Tongue (tissue), 2 donors: ENCODE data around the gene CT45A9. TPM values are rescaled to one million over a fixed set of nuclear protein-coding genes. Genes with fewer than 3 reads are reported as not detected.
"Not testable (repeated sequence)": the region's sequence is repeated elsewhere in the genome, so short reads cannot be mapped to it uniquely, and the experiment has no call there.

Source experiments
- DNase-seq: peaks from one replicate; pipeline ENCODE4 v3.0.0-alpha.2; 2015
- total RNA-seq: library from RNA; depleted of rRNA; stranded (reverse); fragments of >200 nt; gene quantifications from one replicate; pipeline ENCODE4 v1.2.3, GENCODE V29; 2014

The CT45A9 gene
- total RNA-seq, result not detected

- DNase-seq, result not testable (repeated sequence)
Measured at GRCh38 chrX:135871712-135872111, at the start of gene CT45A9. CT45A9 (minus strand) TSS chrX:135871812; CDS start chrX:135868061, 3,751 bp downstream.

- not testable (repeated sequence) for DNase-seq
Measured at GRCh38 chrX:135920516-135920915, 48.9 kb upstream of the CT45A9 start.

- DNase-seq, result no peak
Measured at GRCh38 chrX:135914404-135914803, 42.8 kb upstream of the CT45A9 start.

GRCh38 chrX:135910251-135910650, 38.6 kb upstream of the CT45A9 start:
- DNase-seq, result peak; percentile 1

- no peak for DNase-seq
Measured at GRCh38 chrX:135893294-135893817, 21.7 kb upstream of the CT45A9 start, which contains the start of the genes CT45A10 and SAGE1. CT45A10 (minus strand) TSS chrX:135893444; CDS start chrX:135885344, 8,100 bp downstream. SAGE1 (plus strand) TSS chrX:135893716; CDS start chrX:135896243, 2,527 bp downstream.

- DNase-seq, result no peak
Measured at GRCh38 chrX:135892781-135893180, 21.2 kb upstream of the CT45A9 start.

- no peak for DNase-seq
Measured at GRCh38 chrX:135890087-135890585, 18.5 kb upstream of the CT45A9 start.

GRCh38 chrX:135888976-135889375, 17.4 kb upstream of the CT45A9 start:
- DNase-seq, result not testable (repeated sequence)

- DNase-seq, result not testable (repeated sequence)
Measured at GRCh38 chrX:135888230-135888629, 16.6 kb upstream of the CT45A9 start.

- DNase-seq, result not testable (repeated sequence)
Measured at GRCh38 chrX:135882741-135883140, 11.1 kb upstream of the CT45A9 start.

- not testable (repeated sequence) for DNase-seq
Measured at GRCh38 chrX:135854438-135854837, 17.2 kb downstream of the CT45A9 start, which contains the start of gene CT45A8. CT45A8 (minus strand) TSS chrX:135854538; CDS start chrX:135850783, 3,755 bp downstream.

- DNase-seq, result not testable (repeated sequence)
Measured at GRCh38 chrX:135837180-135837579, 34.4 kb downstream of the CT45A9 start, which contains the start of gene CT45A7. CT45A7 (minus strand) TSS chrX:135837280; CDS start chrX:135833533, 3,747 bp downstream.

- not testable (repeated sequence) for DNase-seq
Measured at GRCh38 chrX:135819912-135820311, 51.7 kb downstream of the CT45A9 start, which contains the start of gene CT45A2. CT45A2 (minus strand) TSS chrX:135820012; CDS start chrX:135816265, 3,747 bp downstream.

Other genes with a start within 250 kb of the CT45A9 start
- not detected for gene CT45A1, start 158.2 kb downstream of the CT45A9 start, total RNA-seq
- not detected for gene CT45A3, start 103.6 kb downstream of the CT45A9 start, total RNA-seq
- not detected for gene CT45A5, start 86.3 kb downstream of the CT45A9 start, total RNA-seq
- not detected for gene CT45A6, start 69.0 kb downstream of the CT45A9 start, total RNA-seq
- gene CT45A2, start 51.8 kb downstream of the CT45A9 start, total RNA-seq, result not detected
- gene CT45A7, start 34.5 kb downstream of the CT45A9 start, total RNA-seq, result not detected
- gene CT45A8, start 17.3 kb downstream of the CT45A9 start, total RNA-seq, result not detected
- not detected for gene CT45A10, start 21.6 kb upstream of the CT45A9 start, total RNA-seq
- not detected for gene SAGE1, start 21.9 kb upstream of the CT45A9 start, total RNA-seq
- 22.6 TPM for gene MMGT1, start 102.2 kb upstream of the CT45A9 start, total RNA-seq
- gene SLC9A6, start 113.6 kb upstream of the CT45A9 start, total RNA-seq, result 17.2 TPM